HG02798 (cell line): ENCODE results near the gene ATXN7L1.

Experiments used
- ATAC-seq: cut with Tn5 transposase; IDR thresholded peaks from one replicate; pipeline ENCODE4 v1.9.1; 2021; ENCODE audit warnings: mild to moderate bottlenecking; ENCODE audit not compliant: unreplicated experiment, poor library complexity

The ATXN7L1 gene

DNA sequence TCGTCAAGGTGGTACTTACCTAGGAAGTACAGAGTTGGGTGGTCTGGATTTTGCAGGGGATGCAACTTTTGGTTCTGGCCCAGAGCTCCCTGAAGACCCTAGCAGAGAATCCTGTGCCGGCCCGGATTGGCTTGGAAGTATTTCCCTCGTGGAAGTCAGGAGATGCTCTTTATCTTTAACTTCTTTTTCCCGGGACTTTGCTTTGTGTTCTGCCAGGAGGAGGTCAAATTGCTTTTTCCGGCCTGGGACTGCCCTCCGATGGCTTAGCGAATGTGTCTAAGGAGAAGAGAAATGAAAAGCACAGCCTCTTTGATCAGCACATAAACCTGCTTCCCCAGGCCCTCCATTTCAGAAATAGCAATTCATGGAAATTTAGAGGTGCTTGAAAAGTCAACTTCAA, 238.1 kb downstream of the ATXN7L1 start:
- ATAC-seq: no peak

DNA sequence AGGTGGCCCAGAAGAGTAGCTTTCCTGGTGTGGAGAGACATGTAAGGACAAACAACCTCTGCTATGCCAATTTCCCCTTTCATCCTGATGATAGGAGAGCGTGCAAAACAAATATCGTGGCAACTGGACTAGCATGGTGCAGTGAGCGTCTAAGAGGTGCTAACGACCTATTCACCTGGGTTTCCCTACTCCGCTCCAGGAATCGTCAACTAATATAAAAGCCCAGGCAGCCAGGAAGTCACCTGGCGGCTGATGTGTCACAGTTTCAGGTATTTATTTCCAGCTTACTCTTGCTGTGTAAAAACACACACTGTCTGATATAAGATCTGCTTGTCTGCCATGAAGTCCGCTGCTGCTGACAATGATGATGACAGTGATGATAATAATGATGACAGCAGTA, 238.6 kb downstream of the ATXN7L1 start:
- ATAC-seq: no peak

DNA sequence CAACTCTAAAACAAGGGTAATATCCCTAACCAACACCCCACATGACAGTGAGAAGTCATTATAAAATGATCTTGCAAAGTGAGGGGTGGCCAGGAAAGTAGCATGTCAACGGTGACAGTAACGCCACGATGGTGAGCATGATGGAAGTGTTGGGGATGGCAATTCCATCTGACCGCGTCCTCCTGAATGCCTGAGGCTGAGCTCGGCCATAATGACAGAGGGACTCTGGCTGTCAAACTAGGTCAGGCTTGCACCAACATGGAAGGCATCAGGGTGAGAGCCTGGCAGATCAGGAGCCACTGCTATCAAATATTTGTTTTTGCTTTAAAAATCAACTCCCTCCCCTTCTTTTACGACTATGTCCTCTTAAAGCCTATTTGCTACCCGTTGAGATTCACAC, 239.4 kb downstream of the ATXN7L1 start:
- no peak for ATAC-seq

GRCh38 chr7:105635197-105635596, 241.2 kb downstream of the ATXN7L1 start:
- ATAC-seq: no peak

- no peak for ATAC-seq
Observed at GRCh38 chr7:105625986-105626385, 250.4 kb downstream of the ATXN7L1 start.

DNA sequence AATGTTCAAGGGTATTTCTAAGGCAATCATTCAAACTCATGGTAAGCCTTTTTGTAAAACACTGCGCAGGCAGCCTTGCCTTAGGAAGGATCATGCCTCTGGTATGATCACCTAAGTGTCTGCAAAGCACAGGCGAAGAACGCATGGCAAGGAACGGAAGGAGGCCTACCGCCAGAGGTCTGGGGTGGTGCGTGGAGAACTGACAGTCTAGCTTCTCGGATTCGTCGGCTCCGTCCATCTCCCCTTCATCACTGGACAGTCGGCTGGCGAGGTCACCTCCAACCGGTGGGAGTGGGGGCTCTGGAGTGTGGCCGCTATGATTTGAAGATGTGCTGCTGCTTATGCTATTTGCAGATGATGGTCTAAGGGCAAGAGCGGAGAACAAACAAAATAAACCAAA, 252.5 kb downstream of the ATXN7L1 start:
- ATAC-seq: no peak

DNA sequence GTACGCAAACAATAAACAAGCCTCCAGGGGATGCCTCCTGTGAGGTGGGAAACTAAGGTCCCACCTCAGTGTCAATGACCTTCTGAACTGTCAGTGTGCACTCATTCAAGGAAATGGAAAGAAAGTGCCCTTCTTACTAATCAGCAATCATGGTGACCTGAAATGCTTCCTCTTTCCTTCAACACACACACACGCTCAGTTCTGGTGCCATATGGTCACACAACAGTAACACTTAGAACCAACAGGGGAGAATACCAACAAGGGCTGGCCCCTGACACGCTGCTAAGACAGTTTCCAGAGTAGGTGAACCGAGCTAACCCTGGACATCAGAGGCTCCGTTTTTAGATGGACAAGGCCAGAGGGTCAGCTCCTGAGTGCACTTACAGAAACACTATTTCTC, 253.0 kb downstream of the ATXN7L1 start:
- no peak for ATAC-seq

DNA sequence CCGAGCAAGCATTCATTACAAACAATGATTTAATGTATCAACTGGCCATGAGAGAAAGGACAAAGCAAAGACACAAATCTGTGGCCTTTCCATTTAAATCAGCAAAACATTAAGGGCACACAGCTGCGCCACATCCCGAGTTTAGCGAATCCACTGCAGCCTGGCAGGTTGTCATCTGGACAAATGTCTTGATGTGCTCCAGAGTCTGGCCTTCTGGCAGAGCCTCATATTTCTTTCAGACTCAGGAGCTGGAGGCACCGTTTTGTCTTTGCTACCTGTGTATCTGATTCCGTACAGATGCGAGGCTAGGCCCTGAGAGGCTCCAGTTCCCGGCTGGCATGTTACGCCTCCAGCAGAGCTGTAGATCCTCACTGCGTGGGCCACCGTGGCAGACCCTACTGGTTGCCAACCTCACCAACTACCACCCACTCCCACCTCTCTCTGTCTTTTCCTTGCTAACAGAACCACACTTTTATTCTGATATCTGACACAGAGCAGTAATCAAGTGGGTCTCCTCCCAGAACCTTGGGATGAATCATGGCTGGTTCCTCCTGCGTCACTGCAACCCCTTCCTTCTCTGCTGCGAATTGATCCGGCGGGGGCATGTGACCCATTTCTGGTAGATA, 254.2 kb downstream of the ATXN7L1 start:
- no peak for ATAC-seq

DNA sequence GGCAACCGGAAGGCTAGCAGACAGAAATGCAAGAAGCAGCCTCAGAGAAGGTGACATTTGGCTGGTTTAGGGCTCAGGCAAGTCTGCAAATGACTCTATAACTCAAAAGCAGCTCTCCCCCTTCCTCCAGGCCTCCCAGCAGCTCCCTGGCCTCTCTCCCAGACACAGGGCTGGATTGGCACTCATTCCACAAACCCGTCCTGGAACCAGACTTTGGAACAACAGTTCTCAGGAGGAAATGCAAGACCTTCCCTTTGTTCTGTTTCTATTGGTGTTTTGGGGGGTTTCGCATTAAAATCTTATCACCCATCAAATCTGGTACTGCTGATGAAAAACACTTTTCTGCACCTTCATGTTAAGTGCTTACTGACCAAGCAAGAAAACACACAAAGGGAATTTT, 254.8 kb downstream of the ATXN7L1 start:
- ATAC-seq: no peak

DNA sequence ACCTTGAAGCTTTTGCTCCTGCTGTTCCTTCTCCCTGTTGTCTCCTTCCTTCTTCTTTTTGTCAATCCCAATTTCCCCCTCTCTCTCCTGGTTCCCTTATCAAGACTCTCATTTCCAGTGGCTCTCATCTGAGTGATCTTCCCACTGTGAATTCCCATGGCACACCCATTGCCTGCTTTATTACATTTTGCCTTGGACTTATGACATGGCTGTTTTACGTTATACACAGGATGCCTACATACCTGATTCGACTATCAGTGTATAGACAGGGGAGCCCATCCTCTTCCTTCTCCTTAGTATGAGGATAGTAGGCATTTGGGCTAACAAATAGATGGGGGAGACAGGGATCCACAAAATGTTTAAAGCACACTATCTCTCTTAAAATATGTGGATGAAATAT, 255.2 kb downstream of the ATXN7L1 start:
- ATAC-seq: no peak

DNA sequence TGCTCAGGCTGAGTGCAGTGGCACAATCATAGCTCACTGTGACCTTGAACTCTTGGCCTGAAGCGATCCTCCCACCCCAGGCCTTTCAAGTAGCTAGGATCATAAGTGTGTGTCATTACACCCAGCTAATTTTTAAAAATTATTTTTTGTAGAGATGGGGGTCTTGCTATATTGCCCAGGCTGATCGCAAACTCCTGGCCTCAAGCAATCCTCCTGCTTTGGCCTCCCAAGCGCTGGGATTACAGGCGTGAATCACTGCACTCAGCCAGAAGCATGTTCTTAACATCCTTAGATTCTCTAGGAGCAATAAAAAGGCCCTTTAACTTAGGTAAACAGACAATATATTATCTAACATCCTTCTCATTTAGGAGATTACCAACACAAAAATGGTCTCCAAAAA, 256.8 kb downstream of the ATXN7L1 start:
- no peak for ATAC-seq

DNA sequence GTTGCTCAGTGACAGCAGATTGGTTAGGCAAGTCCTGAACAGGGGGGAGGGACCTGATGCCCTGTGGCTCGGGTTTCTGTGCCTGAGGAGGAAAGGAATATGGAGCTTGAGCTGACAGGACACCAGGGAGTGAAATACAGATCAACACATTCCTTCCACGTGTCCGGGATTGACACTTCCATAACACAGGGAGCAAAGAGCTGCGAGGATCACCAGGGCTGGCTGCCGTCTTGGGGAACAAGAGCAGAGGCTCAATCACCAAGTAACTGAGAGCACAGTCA, 258.4 kb downstream of the ATXN7L1 start:
- no peak for ATAC-seq

DNA sequence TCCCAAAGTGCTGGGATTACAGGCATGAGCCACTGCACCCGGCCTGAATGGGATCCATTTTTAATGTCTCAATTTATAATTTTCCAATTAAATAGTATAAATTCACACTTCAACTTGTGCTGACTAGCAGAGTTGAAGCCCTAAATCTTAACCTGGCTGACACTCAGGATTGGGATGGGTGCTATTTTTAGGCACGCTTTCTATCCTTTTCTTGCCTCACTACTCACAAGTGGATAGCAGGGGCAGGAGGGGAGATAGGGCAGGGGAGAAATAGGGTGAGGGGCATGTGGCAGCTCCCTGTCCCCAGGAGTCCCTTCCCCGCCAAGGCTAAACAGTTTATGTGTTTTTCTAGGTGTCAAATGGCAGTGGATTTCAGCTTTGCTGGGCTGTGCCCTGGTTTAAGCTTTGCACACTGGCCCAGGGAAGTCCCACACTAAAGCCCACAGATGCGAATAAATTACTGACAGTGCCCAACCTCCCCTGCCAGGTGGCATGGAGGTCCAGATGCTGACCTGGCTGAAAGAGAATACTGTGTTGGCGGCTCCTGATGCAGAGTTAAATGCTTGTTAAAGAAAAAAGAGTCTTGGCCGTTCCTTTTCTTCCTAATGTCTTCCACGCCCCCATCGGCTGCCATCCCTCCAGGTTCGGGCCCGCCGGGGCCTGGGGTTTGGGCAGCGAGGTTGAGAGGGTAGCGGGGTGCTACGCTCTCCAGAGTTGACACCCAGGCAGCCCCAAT, 259.0 kb downstream of the ATXN7L1 start:
- ATAC-seq: no peak

DNA sequence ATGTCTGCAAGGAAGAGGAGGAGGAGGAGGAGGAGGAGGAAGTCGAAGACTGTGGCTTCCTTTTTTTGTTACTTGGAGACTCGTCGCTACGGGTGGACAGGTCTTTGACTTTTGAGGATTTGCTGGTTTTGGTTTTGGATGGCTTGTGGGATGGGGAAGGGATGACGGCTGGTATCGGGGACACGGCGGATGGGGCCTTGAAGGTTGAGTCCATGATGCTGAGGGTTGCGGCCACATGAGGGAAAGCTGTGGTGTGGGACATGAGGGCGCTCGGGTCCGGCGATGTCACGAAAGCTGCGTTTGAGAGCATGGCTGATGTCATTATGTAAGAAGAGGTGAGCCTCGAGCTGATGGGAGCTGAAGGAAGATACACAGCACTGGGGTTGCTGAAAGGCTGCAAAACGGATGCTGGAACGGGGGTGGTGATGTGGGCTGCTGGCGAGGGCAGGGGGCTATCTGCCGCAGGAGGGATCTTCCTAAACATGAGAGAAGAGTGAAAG, 262.0 kb downstream of the ATXN7L1 start:
- ATAC-seq: no peak

DNA sequence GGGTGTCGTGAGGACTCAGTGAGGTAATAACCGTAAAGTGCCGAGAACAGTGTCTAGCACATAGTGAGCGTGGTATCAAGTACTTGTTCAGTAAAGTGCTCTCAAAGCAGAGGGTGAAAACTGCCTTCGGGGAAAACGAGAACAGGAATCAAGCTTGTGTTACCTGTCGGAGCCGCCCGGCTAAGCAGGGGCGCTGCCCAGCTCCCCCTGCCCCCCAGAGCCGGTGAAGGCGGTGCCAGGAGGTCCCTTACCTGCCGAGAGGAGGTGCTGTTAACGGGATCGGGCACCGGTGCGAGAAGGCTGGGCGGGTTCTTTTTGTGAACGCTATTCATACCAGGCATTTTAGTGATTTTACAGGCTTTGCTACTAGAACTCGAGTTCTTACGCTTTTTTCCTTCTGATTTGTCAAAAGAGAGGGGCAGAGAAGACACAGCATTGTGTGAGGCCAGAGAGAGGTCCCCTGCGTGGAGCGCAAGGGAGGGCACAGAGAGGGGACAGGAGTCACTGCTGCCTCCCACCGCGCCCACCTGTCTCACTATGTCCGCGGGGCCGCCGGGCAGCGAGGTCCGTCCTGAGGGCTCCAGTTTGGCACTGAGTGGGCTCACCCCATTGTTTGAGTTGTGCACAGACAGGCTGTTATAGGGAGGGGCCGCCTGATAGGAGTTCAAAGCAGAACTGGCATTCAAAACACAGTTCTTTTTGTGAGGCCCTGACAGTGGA, 262.6 kb downstream of the ATXN7L1 start:
- no peak for ATAC-seq

- no peak for ATAC-seq
Observed at GRCh38 chr7:105612806-105613205, 263.6 kb downstream of the ATXN7L1 start.

DNA sequence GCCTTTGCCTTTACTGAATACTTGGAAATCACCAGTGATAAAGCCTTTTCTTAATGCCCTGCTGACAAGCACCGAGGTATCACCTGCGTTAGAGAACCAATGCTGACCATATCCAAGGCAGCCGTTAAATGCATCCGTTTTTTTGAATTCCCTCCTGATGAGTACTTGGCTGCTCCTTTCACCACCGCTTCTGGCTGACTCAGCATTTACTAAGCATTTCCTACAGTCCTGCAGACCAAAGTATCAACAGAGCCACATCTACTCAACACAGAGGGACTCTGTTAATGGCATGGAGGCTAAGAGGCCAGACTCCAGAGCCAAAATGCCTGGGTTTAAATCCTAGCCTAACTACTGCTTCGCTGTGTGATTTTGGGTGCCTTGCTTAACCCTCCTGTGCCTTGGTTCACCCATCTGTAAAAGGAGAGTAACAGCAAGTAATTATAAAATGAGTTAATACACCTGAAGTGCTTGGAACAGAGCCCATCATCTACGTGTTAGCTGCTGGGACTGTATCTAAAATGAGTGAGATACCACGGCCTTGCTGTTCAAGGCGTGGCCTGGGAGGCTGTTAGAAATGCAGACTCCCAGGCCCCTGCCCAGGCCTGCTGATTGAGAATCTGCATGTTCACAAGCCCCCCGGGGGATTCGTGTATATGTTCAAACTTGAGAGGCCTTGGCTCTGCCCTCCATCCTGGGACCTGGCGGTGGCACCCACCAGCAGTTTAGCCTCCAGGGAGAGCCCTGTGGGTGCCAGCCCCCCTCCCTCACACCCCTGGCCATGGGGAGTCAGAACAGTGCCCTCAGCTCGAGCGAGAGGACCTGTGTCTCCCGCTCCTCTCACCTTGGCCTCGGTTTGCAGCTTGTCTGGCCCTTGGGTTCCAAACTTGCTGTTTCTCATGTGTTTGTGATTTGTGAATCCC, 264.3 kb downstream of the ATXN7L1 start:
- ATAC-seq: no peak

DNA sequence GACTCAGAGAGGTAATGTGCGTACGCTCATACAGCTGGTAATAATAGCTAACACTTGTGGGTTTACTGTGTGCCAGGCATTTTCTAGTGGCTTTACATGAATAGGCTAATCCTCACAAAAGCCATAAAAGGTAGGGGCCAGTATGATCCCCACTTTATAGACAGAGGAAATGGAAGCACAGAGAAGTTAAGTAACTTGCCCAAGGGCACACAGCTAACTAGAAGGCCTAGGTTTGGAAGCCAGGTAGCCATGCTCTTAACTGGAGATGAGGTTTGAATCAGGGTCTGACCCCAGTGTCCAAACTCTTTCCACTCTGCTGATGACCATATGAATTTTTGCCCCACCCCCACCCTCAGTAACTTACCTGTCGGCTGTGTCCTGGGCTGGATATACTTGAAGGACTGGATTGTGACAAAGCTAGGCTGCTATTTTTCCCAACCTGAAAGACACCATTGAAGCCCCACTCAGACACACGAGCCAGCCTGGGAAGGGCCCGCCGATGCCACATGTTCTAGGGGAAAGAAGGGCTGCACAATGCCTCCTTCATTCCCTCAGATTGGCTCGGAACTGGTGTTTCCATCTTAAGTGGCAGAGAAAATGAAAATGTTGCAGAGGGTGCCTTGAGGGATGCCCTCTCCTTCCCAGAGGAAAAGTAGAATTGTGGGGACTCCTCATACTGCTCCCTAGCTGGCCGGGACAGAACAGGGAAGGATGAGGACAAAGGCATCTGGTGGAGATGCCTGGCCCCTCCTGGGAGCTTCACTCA, 266.1 kb downstream of the ATXN7L1 start:
- ATAC-seq: no peak

GRCh38 chr7:105602325-105603305, 273.8 kb downstream of the ATXN7L1 start:
- ATAC-seq: no peak
